ENCODE data around the gene MYO6. TPM values are rescaled to one million over a fixed set of nuclear protein-coding genes. Genes with fewer than 3 reads are reported as not detected.

MYO6 gene
- total RNA-seq, 1 experiment from 2014 or later = 46.9 TPM

GRCh38 chr6:75751443-75751842 is 2.4 kb downstream of the MYO6 start:
- Mint-ChIP-seq H3K36me3 (ENCODE audit: insufficient read depth in 1 of 3, low read depth in 3 of 3) (peaks cover 0 to 4% (median 0%) of the 10 kb centered on the region in 3 experiments; a peak in 2 of 7 replicates), H3K27me3 (ENCODE audit: low read depth) (peaks cover 2% of the 10 kb centered on the region), H3K4me3 (no peak overlapping the region), H3K9me3 (no peaks in the 10 kb centered on the region), H3K27ac (no peak overlapping the region), H3K4me1 (peaks cover 11 to 20% of the 10 kb centered on the region in 2 experiments)
- H3K4me2 ChIP-seq (ENCODE audit: insufficient read depth, insufficient read length, low read length) = no peak overlapping the region
- no peaks in the 10 kb centered on the region for H4K20me1 ChIP-seq (ENCODE audit: control insufficient read depth, insufficient read depth, insufficient read length)
- H3T11ph ChIP-seq (ENCODE audit: low read length) = no peak overlapping the region
- no peak overlapping the region for H2AFZ ChIP-seq (ENCODE audit: low read length)
- H3K27me3 ChIP-seq (ENCODE audit: insufficient read depth, low read length) = no peaks in the 10 kb centered on the region
- no peak overlapping the region for H2BK120ac ChIP-seq (ENCODE audit: low read depth, low read length, poor library complexity, severe bottlenecking)
- H3K56ac ChIP-seq (ENCODE audit: insufficient read length, low read depth, low read length) = no peak overlapping the region
- no peak overlapping the region for H2BK15ac ChIP-seq (ENCODE audit: low read depth, low read length)
- H3K23me2 ChIP-seq (ENCODE audit: insufficient read length, low read depth, low read length, poor library complexity, severe bottlenecking) = peaks cover 3% of the 10 kb centered on the region
- H3K79me2 ChIP-seq (ENCODE audit: insufficient read depth, low read length) = no peaks in the 10 kb centered on the region; the same call in 1 of the 2 replicates
- no peaks in the 10 kb centered on the region for H3K79me1 ChIP-seq (ENCODE audit: insufficient read depth, low read depth, low read length, poor library complexity, severe bottlenecking)
- H3K9me3 ChIP-seq (ENCODE audit: control insufficient read depth, low read depth, low read length) = no peaks in the 10 kb centered on the region
- H3K27ac ChIP-seq (ENCODE audit: insufficient read length, low read depth, low read length) = no peak overlapping the region
- no peak overlapping the region for H3K18ac ChIP-seq (ENCODE audit: insufficient read length, low read depth, low read length)
- no peak overlapping the region for H2BK12ac ChIP-seq (ENCODE audit: insufficient read length, low read depth, low read length)
- H3K4me1 ChIP-seq (ENCODE audit: insufficient read depth, low read length) = no peaks in the 10 kb centered on the region
- H3K23ac ChIP-seq (ENCODE audit: insufficient read length, low read depth, low read length) = no peak overlapping the region
- TF ChIP-seq CTCF (conservative IDR thresholded peaks at IDR 0.05) = no peak
- DNase-seq = no peak
- no peak overlapping the region for H4K91ac ChIP-seq (ENCODE audit: insufficient read length, low read depth, low read length)
- no CpG with 5 or more reads among the region's 2 CpGs for WGBS (ENCODE audit: extremely low coverage, insufficient read length, low lambda C conversion rate)
- no peak overlapping the region for H3K4ac ChIP-seq (ENCODE audit: low read depth, low read length)
- no peak overlapping the region for H4K5ac ChIP-seq (ENCODE audit: insufficient read length, low read depth, low read length)
- no peak overlapping the region for H4K8ac ChIP-seq (replicated peaks; ENCODE audit: insufficient read length, low read depth, low read length)
- no peak overlapping the region for H3K9ac ChIP-seq (ENCODE audit: extremely low read depth, insufficient read length, low read length)
- H3K14ac ChIP-seq (ENCODE audit: insufficient read depth, low read length) = no peak overlapping the region
- H2AK5ac ChIP-seq (ENCODE audit: insufficient read length, low read length) = no peak overlapping the region
- H2BK5ac ChIP-seq (ENCODE audit: insufficient read length, low read length) = no peak overlapping the region
- no peak overlapping the region for H2BK20ac ChIP-seq (ENCODE audit: low read depth, low read length, poor library complexity, severe bottlenecking)

All from H9 (cell line).